K562 (cell line): Measurements from ENCODE around the gene A4GALT. TPM values are rescaled to one million over a fixed set of nuclear protein-coding genes. Genes with fewer than 3 reads are reported as not detected.
A peak's percentile ranks its signal among the peaks of the same experiment; 100 is the strongest.

Experiments used
- CEBPZ ChIP-seq: fragments of 150-350 bp; IDR thresholded peaks from 2 replicates; pipeline ENCODE4 v1.6.1; 2014; ENCODE audit warnings: low read depth, mild to moderate bottlenecking, low read length, borderline replicate concordance
- CREB3L1 ChIP-seq: fragments of 450-650 bp; IDR thresholded peaks from 2 replicates; pipeline ENCODE4 v1.6.1; 2014; ENCODE audit warnings: low read depth, mild to moderate bottlenecking, moderate library complexity, borderline replicate concordance
- KDM4B ChIP-seq, 2 experiments: fragments of 450-650 bp in 1 of 2; sonication (generic) in 1 of 2; IDR thresholded peaks; 2 replicates each; pipeline ENCODE4 v1.6.1; 2016 to 2017; ENCODE audit warnings: borderline replicate concordance in 2 of 2, antibody characterized with exemption in 1 of 2, low read depth in 1 of 2, mild to moderate bottlenecking in 1 of 2
- MAX ChIP-seq: sonication (generic); formaldehyde crosslinking; IDR thresholded peaks from 2 replicates; pipeline ENCODE4 v1.9.0; 2022; ENCODE audit warnings: mild to moderate bottlenecking, missing genetic modification reagents
- MITF ChIP-seq: IDR thresholded peaks from 2 replicates; pipeline ENCODE4 v1.6.1; 2014; ENCODE audit warnings: antibody characterized with exemption
- RBM39 ChIP-seq: fragments of 200-400 bp; formaldehyde crosslinking; optimal IDR thresholded peaks from 2 replicates; pipeline ENCODE3; 2018; ENCODE audit warnings: low read depth, low read length
- RFX7 ChIP-seq: fragments of 250-450 bp; sonication (Bioruptor Pico); IDR thresholded peaks from 2 replicates; pipeline ENCODE4 v1.5.1; 2021; ENCODE audit warnings: mild to moderate bottlenecking
- SMAD4 ChIP-seq: fragments of 250-450 bp; sonication (Bioruptor Pico); conservative IDR thresholded peaks from 2 replicates; pipeline ENCODE4 v1.8.0; 2021; ENCODE audit warnings: inconsistent platforms, mild to moderate bottlenecking, moderate library complexity
- SMARCB1 ChIP-seq: IDR thresholded peaks from 2 replicates; pipeline ENCODE4 v1.6.1; 2011; ENCODE audit warnings: improper control_type of control experiment, low read depth; ENCODE audit not compliant: insufficient read length
- ZC3H4 ChIP-seq: sonication (generic); formaldehyde crosslinking; IDR thresholded peaks from 2 replicates; pipeline ENCODE4 v1.9.0; 2021; ENCODE audit warnings: missing genetic modification reagents, borderline replicate concordance
- ZNF217 ChIP-seq: sonication (generic); formaldehyde crosslinking; IDR thresholded peaks from 2 replicates; pipeline ENCODE4 v1.8.0; 2022; ENCODE audit warnings: mild to moderate bottlenecking, missing genetic modification reagents
- ZNF551 ChIP-seq: fragments of 250-450 bp; sonication (Bioruptor Pico); IDR thresholded peaks from 2 replicates; pipeline ENCODE4 v1.5.0; 2021; ENCODE audit warnings: mild to moderate bottlenecking, moderate library complexity
- polyA plus RNA-seq, 8 experiments: library from polyadenylated mRNA; depleted of rRNA in 4 of 8; stranded (reverse) in 5 of 8; unstranded in 3 of 8; fragments of >200 nt; fragmentation: Nextera tagmentation in 2 of 8; fragmentation: Illumina TruSeq in 1 of 8; extraction: Ambion mirVana in 2 of 8; extraction: Trizol in 1 of 8; gene quantifications; 2 replicates each; pipeline versions ENCODE4 v1.2.1 to v1.2.3, GENCODE V29; 2011 to 2014; ENCODE audit warnings: inconsistent platforms in 1 of 8, missing spikeins in 1 of 8
- total RNA-seq, 7 experiments: library from RNA; depleted of rRNA in 6 of 7; stranded (reverse); fragments of >200 nt in 6 of 7; fragmentation: Illumina TruSeq in 2 of 7; extraction: Trizol in 2 of 7; gene quantifications; 2 replicates each; pipeline versions ENCODE4 v1.2.1 to v1.2.3, GENCODE V29; 2011 to 2021; ENCODE audit warnings: low replicate concordance in 1 of 7
- TF ChIP-seq, protein P1 (sequence below), 3 experiments: IDR thresholded peaks in 2 of 3; conservative IDR thresholded peaks in 1 of 3; 2 replicates each; pipeline ENCODE4 v1.5.1; 2011 to 2012; ENCODE audit warnings: low read length in 3 of 3, mild to moderate bottlenecking in 3 of 3, control low read depth in 2 of 3, improper control_type of control experiment in 1 of 3, inconsistent platforms in 1 of 3, low read depth in 1 of 3, mixed read lengths in 1 of 3, moderate library complexity in 1 of 3; ENCODE audit not compliant: insufficient read depth in 2 of 3

Gene A4GALT
- total and polyA plus RNA-seq, 9 of the 15 experiments (the other 6 are each of a cell fraction or from before 2014, with no cell fraction given), result 0.07 to 0.11 TPM; not detected in 7

DNA sequence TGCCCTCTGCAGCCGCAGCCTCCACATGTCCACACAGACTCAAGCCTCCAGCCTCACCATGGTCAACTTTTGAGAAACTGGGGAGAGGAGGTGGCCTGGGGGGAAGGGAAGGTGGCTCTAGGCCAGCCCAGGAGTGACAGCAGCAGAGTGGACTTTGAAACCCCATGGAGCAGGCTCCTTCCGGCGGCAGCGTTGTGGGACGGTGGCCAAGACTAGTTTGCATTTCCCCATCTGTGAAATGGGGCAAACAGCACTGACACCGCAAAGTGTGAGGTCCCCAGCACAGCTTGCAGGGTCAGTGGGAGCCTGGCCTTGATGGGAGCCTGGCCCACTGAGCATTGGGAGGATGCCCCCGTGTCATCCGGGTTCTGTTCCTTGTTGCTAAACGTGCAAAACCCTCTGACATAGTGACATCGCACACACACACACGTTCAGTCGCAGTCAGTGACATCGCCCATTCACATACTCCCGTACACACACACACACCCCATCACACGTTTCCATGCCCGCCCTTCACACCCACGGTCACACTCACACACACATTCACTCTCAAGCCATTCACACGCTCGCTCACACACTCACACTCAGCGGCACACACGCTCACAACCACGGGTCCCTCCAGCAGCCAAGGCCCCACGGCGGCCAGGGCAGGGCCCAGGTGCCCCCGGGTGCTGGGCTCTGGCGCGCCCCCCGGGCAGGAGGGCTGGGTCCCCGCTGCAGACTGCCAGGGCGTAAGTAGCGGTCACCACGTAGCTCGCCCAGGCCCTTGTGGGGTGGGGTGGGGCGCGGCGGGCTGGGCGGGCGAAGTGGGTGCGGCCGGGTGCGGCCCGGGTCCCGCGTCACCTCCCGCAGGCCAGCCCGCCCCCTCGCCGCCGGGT lies 72.1 kb downstream of the A4GALT start (continued):
- TF ChIP-seq CREB3L1 (no peak), ZNF217 (no peak), ZC3H4 (CRISPR knock-in tag) (peak; percentile 17; the same call in 1 of the 2 replicates), MITF (no peak), RFX7 (CRISPR knock-in tag) (no peak), SMAD4 (CRISPR knock-in tag) (no peak), RBM39 (no peak), ZNF551 (no peak), KDM4B (IDR thresholded peaks at IDR 0.05; ENCODE audit: borderline replicate concordance in 2 of 2, low read depth in 1 of 2) (no peak), SMARCB1 (no peak), CEBPZ (no peak), MAX (peak; percentile 10; the same call in 1 of the 2 replicates)
- TF ChIP-seq, protein P1, sequence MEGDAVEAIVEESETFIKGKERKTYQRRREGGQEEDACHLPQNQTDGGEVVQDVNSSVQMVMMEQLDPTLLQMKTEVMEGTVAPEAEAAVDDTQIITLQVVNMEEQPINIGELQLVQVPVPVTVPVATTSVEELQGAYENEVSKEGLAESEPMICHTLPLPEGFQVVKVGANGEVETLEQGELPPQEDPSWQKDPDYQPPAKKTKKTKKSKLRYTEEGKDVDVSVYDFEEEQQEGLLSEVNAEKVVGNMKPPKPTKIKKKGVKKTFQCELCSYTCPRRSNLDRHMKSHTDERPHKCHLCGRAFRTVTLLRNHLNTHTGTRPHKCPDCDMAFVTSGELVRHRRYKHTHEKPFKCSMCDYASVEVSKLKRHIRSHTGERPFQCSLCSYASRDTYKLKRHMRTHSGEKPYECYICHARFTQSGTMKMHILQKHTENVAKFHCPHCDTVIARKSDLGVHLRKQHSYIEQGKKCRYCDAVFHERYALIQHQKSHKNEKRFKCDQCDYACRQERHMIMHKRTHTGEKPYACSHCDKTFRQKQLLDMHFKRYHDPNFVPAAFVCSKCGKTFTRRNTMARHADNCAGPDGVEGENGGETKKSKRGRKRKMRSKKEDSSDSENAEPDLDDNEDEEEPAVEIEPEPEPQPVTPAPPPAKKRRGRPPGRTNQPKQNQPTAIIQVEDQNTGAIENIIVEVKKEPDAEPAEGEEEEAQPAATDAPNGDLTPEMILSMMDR (IDR thresholded peaks at IDR 0.05 in 2 of 3, conservative IDR thresholded peaks at IDR 0.05 in 1 of 3; ENCODE audit: insufficient read depth in 2 of 3, low read depth in 1 of 3, low read length in 3 of 3), result no peak
